HL-60 (cell line): ENCODE results near the gene PLCD1.

Source experiments
- DNase-seq, 2 experiments: peaks; one replicate each; pipeline ENCODE4 v3.0.0-alpha.2; 2010 to 2020; ENCODE audit warnings: low read depth in 1 of 2, low spot score in 1 of 2
- H3K27ac ChIP-seq: fragments of 250-450 bp; sonication (Bioruptor Pico); replicated peaks from 2 replicates; pipeline ENCODE4 v1.5.1; 2020; ENCODE audit warnings: mild to moderate bottlenecking, moderate library complexity
- H3K27me3 ChIP-seq: fragments of 250-450 bp; sonication (Bioruptor Pico); 2 replicates; pipeline ENCODE4 v1.5.1; 2021; ENCODE audit warnings: mild to moderate bottlenecking, moderate library complexity; ENCODE audit not compliant: insufficient read depth, poor library complexity, severe bottlenecking
- H3K4me3 ChIP-seq: replicated peaks from 2 replicates; pipeline ENCODE4 v1.5.1; 2011; ENCODE audit warnings: mild to moderate bottlenecking, control low read depth, low read length; ENCODE audit not compliant: insufficient read depth
- CTCF ChIP-seq: IDR thresholded peaks from one replicate; pipeline ENCODE4 v1.5.1; 2011; ENCODE audit warnings: low read length, control low read depth, inconsistent platforms; ENCODE audit not compliant: insufficient read depth
- GABPA ChIP-seq: IDR thresholded peaks from 2 replicates; pipeline ENCODE4 v1.6.1; 2012; ENCODE audit warnings: low read depth
- POLR2AphosphoS5 ChIP-seq: IDR thresholded peaks from 2 replicates; pipeline ENCODE4 v1.6.1; 2012; ENCODE audit warnings: low read depth
- REST ChIP-seq: IDR thresholded peaks from 2 replicates; pipeline ENCODE4 v1.6.1; 2012; ENCODE audit warnings: low read depth; ENCODE audit not compliant: insufficient replicate concordance
- SPI1 ChIP-seq: IDR thresholded peaks from 2 replicates; pipeline ENCODE4 v1.6.1; 2012; ENCODE audit warnings: low read depth, mild to moderate bottlenecking, borderline replicate concordance

The PLCD1 gene

DNA sequence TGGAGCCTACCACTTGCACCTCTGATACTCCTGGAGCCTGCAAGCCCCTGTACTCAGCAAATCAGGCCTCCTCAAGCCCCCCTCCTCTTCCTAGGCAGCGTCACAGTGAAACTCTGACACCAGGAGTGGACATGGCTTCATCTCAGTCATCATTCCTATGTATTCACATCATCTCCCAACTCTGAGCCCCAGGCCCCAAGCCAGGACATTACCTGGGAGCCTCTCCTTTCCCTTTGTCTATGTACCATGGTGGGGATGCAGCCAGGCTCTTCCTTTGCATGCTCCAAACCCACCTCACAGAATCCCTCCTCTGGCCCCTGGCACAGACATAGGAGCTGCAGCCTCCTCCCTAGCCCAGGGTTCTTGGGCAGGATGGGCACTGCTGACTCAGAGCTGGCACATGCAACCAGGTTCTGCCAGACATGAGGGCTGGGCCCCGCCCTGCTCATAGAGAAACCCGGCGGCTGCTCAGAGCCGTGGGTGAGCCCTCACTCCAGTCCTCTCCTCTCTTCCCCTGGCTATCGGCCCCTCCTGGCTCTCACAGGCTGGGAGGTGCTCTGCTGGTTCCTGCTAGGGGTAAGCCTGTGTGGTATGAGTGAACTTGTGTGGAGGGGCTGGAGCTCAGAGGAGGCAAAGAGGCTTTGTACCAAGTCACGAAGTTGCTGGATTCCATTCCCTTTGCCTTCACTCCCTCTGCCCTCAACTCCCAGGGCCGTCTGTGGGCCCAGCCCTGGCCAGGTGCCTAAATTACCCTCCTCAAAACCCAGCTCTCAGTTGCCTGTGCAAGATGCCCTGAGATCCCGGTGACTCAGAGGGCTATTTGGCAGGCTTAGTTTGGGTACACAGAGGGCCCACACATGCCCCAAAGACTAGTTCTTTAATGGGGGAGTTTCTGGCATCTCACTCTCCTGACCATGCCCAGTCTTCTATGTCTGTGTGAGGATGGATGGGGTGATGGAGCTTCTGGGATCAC lies 1.9 kb upstream of the PLCD1 start:
- H3K27me3 ChIP-seq, result peaks cover 34% of the 10 kb centered on the region

DNA sequence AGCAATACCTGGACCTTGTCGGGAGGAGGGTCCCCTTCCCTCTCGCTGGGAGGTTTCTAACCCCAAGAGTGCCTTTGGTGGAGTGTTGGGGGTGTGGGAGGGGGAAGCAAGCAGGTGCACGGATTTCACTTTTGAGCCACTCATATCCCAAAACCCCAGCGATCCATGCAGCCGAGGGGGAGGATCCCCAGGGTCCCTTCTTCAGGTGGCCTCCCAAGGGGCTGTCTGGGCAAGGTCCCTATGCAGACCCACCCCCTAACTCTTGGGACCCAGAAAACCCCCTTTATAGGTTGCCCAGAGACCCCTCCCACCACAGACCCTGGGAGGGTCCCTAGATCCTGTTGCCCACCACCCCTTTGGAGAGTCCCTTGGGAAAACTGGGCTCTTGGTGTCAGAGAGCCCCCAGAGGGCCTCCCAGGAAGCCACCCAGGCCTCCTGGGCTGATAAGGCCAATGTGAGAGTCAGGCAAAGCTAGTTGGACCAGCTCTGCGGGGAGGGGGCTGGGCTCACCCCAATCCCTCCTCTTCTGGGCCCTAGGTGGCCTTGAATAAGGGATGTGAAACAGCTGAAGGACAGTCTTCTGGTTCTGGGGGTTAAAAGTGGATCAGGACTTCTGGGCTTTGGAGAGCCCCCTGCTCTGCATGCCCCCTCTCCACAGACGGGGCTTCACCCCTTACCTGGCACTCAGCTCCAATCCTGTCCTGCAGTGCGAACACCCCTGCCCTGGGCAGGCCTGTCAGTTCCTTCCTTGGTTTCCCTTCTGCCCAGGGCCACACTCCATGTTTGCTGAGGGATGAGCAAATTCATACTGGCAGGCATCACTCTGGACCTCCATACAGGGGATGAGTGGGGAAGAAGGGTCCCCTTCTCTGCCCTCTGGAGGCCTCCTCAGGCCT lies 932 bp upstream of the PLCD1 start:
- H3K4me3 ChIP-seq, result no peak overlapping the region
- peaks cover 34% of the 10 kb centered on the region for H3K27me3 ChIP-seq
- H3K27ac ChIP-seq, result no peak overlapping the region
- TF ChIP-seq POLR2AphosphoS5 (no peak), REST (no peak), SPI1 (no peak), GABPA (no peak), CTCF (no peak)
- no peak for DNase-seq

More for the DNA sequence above, 1.9 kb upstream of the PLCD1 start:
- H3K4me3 ChIP-seq, result no peak overlapping the region
- no peak for TF ChIP-seq SPI1
- no peak for TF ChIP-seq GABPA
- no peak for TF ChIP-seq CTCF
- no peak for TF ChIP-seq POLR2AphosphoS5
- no peak for TF ChIP-seq REST
- no peak overlapping the region for H3K27ac ChIP-seq
- DNase-seq, result no peak

GRCh38 chr3:38028621-38029361 lies 651 bp downstream of the PLCD1 start:
- no peak overlapping the region for H3K4me3 ChIP-seq
- no peak for DNase-seq
- TF ChIP-seq POLR2AphosphoS5 (no peak), CTCF (no peak), REST (no peak), SPI1 (no peak)
- no peak overlapping the region for H3K27ac ChIP-seq
- H3K27me3 ChIP-seq, result peaks cover 34% of the 10 kb centered on the region
